ENCODE results near the gene DLGAP3.

GRCh38 chr1:34866762-34867109 lies 62.7 kb downstream of the DLGAP3 start:
- no peak for TF ChIP-seq POLR2A (IDR thresholded peaks at IDR 0.05)
- TF ChIP-seq, protein P1, sequence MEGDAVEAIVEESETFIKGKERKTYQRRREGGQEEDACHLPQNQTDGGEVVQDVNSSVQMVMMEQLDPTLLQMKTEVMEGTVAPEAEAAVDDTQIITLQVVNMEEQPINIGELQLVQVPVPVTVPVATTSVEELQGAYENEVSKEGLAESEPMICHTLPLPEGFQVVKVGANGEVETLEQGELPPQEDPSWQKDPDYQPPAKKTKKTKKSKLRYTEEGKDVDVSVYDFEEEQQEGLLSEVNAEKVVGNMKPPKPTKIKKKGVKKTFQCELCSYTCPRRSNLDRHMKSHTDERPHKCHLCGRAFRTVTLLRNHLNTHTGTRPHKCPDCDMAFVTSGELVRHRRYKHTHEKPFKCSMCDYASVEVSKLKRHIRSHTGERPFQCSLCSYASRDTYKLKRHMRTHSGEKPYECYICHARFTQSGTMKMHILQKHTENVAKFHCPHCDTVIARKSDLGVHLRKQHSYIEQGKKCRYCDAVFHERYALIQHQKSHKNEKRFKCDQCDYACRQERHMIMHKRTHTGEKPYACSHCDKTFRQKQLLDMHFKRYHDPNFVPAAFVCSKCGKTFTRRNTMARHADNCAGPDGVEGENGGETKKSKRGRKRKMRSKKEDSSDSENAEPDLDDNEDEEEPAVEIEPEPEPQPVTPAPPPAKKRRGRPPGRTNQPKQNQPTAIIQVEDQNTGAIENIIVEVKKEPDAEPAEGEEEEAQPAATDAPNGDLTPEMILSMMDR (IDR thresholded peaks at IDR 0.05) = no peak

Measured in body of pancreas (tissue), 4 donors.